HG03097 (cell line): ENCODE measurements around the gene ARL13B.
"Not testable (repeated sequence)": the region's sequence is repeated elsewhere in the genome, so short reads cannot be mapped to it uniquely, and the experiment has no call there.

Source experiments
- ATAC-seq: cut with Tn5 transposase; IDR thresholded peaks from one replicate; pipeline ENCODE4 v1.9.1; 2021; ENCODE audit not compliant: unreplicated experiment, low FRiP score

Gene ARL13B

GRCh38 chr3:94050546-94050945 lies 70.6 kb downstream of the ARL13B start:
- no peak for ATAC-seq

GRCh38 chr3:94061297-94061696 lies 81.3 kb downstream of the ARL13B start:
- no peak for ATAC-seq

- ATAC-seq, result peak; percentile 95
These were observed 82.8 kb downstream of the ARL13B start, which contains the start of the genes DHFR2 and NSUN3 for GRCh38 chr3:94062513-94063404. Gene DHFR2, minus strand, starts transcription at chr3:94062916. Its CDS starts 1,405 bp downstream, at chr3:94061511. Gene NSUN3, plus strand, starts transcription at chr3:94063061. Its CDS starts 66 bp downstream, at chr3:94063127.

GRCh38 chr3:94063496-94064119 lies 83.7 kb downstream of the ARL13B start:
- ATAC-seq, result no peak

GRCh38 chr3:94064243-94064860 lies 84.4 kb downstream of the ARL13B start:
- ATAC-seq, result no peak

- no peak for ATAC-seq
These were observed 85.2 kb downstream of the ARL13B start for GRCh38 chr3:94065122-94065521.

- no peak for ATAC-seq
These were observed 86.0 kb downstream of the ARL13B start for GRCh38 chr3:94065819-94066480.

GRCh38 chr3:94066506-94067500 lies 86.8 kb downstream of the ARL13B start:
- no peak for ATAC-seq

- no peak for ATAC-seq
These were observed 89.3 kb downstream of the ARL13B start for GRCh38 chr3:94069194-94069813.

- peak; percentile 42 for ATAC-seq
These were observed 90.5 kb downstream of the ARL13B start for GRCh38 chr3:94070341-94070911.

- ATAC-seq, result peak; percentile 86
These were observed 91.8 kb downstream of the ARL13B start for GRCh38 chr3:94071713-94072284.

- ATAC-seq, result no peak
These were observed 96.1 kb downstream of the ARL13B start for GRCh38 chr3:94076055-94076454.

GRCh38 chr3:94080552-94080951 lies 100.6 kb downstream of the ARL13B start:
- ATAC-seq, result not testable (repeated sequence)

- ATAC-seq, result no peak
These were observed 101.9 kb downstream of the ARL13B start for GRCh38 chr3:94081884-94082283.

GRCh38 chr3:94082391-94082937 lies 102.5 kb downstream of the ARL13B start:
- no peak for ATAC-seq

- ATAC-seq, result no peak
These were observed 103.3 kb downstream of the ARL13B start for GRCh38 chr3:94083261-94083660.

- ATAC-seq, result no peak
These were observed 109.2 kb downstream of the ARL13B start for GRCh38 chr3:94089126-94089525.

- ATAC-seq, result no peak
These were observed 112.1 kb downstream of the ARL13B start for GRCh38 chr3:94092086-94092485.
